Fibroblast of mammary gland (primary cell): ENCODE results near the gene ST6GALNAC3.

ENCODE experiments used
- DNase-seq: peaks from one replicate; pipeline ENCODE4 v3.0.0-alpha.2; 2010; ENCODE audit warnings: low read depth
- H3K4me3 ChIP-seq: 2 replicates; pipeline ENCODE4 v1.5.1; 2011; ENCODE audit warnings: low read depth, mild to moderate bottlenecking, low read length, moderate library complexity; ENCODE audit not compliant: control insufficient read depth
- CTCF ChIP-seq: conservative IDR thresholded peaks from 2 replicates; pipeline ENCODE4 v1.5.1; 2011; ENCODE audit warnings: low read depth, low read length, inconsistent platforms; ENCODE audit not compliant: control insufficient read depth, insufficient read depth

Gene ST6GALNAC3

GRCh38 chr1:76292418-76293184 is 218.1 kb downstream of the ST6GALNAC3 start:
- TF ChIP-seq CTCF = no peak
- no peak overlapping the region for H3K4me3 ChIP-seq
- no peak for DNase-seq

- no peak for TF ChIP-seq CTCF
- no peak for DNase-seq
- no peak overlapping the region for H3K4me3 ChIP-seq
These were observed 219.3 kb downstream of the ST6GALNAC3 start for GRCh38 chr1:76293831-76294230.

- no peak for DNase-seq
- no peak overlapping the region for H3K4me3 ChIP-seq
- no peak for TF ChIP-seq CTCF
These were observed 220.1 kb downstream of the ST6GALNAC3 start for GRCh38 chr1:76294482-76295194.

GRCh38 chr1:76298399-76298798 is 223.9 kb downstream of the ST6GALNAC3 start:
- DNase-seq = no peak
- H3K4me3 ChIP-seq = no peak overlapping the region
- TF ChIP-seq CTCF = no peak

- DNase-seq = no peak
- TF ChIP-seq CTCF = no peak
- H3K4me3 ChIP-seq = no peak overlapping the region
These were observed 224.5 kb downstream of the ST6GALNAC3 start for GRCh38 chr1:76299036-76299435.

GRCh38 chr1:76300556-76300955 is 226.0 kb downstream of the ST6GALNAC3 start:
- no peak for TF ChIP-seq CTCF
- DNase-seq = no peak
- no peak overlapping the region for H3K4me3 ChIP-seq
